H9 (cell line): ENCODE data around the gene PLEKHG7. TPM values are rescaled to one million over a fixed set of nuclear protein-coding genes. Genes with fewer than 3 reads are reported as not detected.

Source experiments
- DNase-seq: peaks from one replicate; pipeline ENCODE4 v3.0.0-alpha.2; 2017
- H2AFZ ChIP-seq: one replicate; pipeline ENCODE4 v1.6.1; 2013; ENCODE audit warnings: mild to moderate bottlenecking, low read length, control low read depth, moderate library complexity
- H2AK5ac ChIP-seq: 2 replicates; pipeline ENCODE4 v1.6.1; 2013; ENCODE audit warnings: low read length, control low read depth, mixed read lengths; ENCODE audit not compliant: insufficient read length
- H2BK120ac ChIP-seq: one replicate; pipeline ENCODE4 v1.6.1; 2013; ENCODE audit warnings: low read depth, mild to moderate bottlenecking, low read length, control low read depth, inconsistent platforms; ENCODE audit not compliant: poor library complexity, severe bottlenecking
- H2BK12ac ChIP-seq: 2 replicates; pipeline ENCODE4 v1.6.1; 2013; ENCODE audit warnings: low read length, control low read depth, mixed read lengths, low read depth; ENCODE audit not compliant: insufficient read length
- H2BK15ac ChIP-seq: 2 replicates; pipeline ENCODE4 v1.6.1; 2013; ENCODE audit warnings: low read depth, low read length, control low read depth
- H2BK20ac ChIP-seq: one replicate; pipeline ENCODE4 v1.6.1; 2013; ENCODE audit warnings: low read depth, mild to moderate bottlenecking, low read length, control low read depth, inconsistent platforms; ENCODE audit not compliant: poor library complexity, severe bottlenecking
- H2BK5ac ChIP-seq: 2 replicates; pipeline ENCODE4 v1.6.1; 2013; ENCODE audit warnings: low read length, control low read depth, mixed read lengths; ENCODE audit not compliant: insufficient read length
- H3K14ac ChIP-seq: 2 replicates; pipeline ENCODE4 v1.6.1; 2013; ENCODE audit warnings: low read length, control low read depth; ENCODE audit not compliant: insufficient read depth
- H3K18ac ChIP-seq: 2 replicates; pipeline ENCODE4 v1.6.1; 2013; ENCODE audit warnings: low read depth, mild to moderate bottlenecking, mixed read lengths, low read length, control low read depth; ENCODE audit not compliant: insufficient read length
- H3K23ac ChIP-seq: 2 replicates; pipeline ENCODE4 v1.6.1; 2013; ENCODE audit warnings: low read length, control low read depth, mixed read lengths, low read depth; ENCODE audit not compliant: insufficient read length
- H3K23me2 ChIP-seq: 2 replicates; pipeline ENCODE4 v1.6.1; 2013; ENCODE audit warnings: low read depth, mild to moderate bottlenecking, mixed read lengths, low read length, control low read depth; ENCODE audit not compliant: insufficient read length, poor library complexity, severe bottlenecking
- H3K27ac ChIP-seq: 2 replicates; pipeline ENCODE4 v1.5.1; 2013; ENCODE audit warnings: low read length, control low read depth, mixed read lengths, low read depth; ENCODE audit not compliant: insufficient read length
- H3K27me3 ChIP-seq: 2 replicates; pipeline ENCODE4 v1.6.1; 2013; ENCODE audit warnings: low read length, control low read depth, inconsistent platforms; ENCODE audit not compliant: insufficient read depth
- H3K4ac ChIP-seq: 2 replicates; pipeline ENCODE4 v1.6.1; 2013; ENCODE audit warnings: low read depth, mild to moderate bottlenecking, control low read depth, inconsistent platforms, low read length, moderate library complexity
- H3K4me1 ChIP-seq: 2 replicates; pipeline ENCODE4 v1.6.1; 2013; ENCODE audit warnings: low read length, control low read depth, inconsistent platforms; ENCODE audit not compliant: insufficient read depth
- H3K4me2 ChIP-seq: 2 replicates; pipeline ENCODE4 v1.6.1; 2013; ENCODE audit warnings: low read length, control low read depth, mixed read lengths; ENCODE audit not compliant: insufficient read length, insufficient read depth
- H3K56ac ChIP-seq: 2 replicates; pipeline ENCODE4 v1.6.1; 2013; ENCODE audit warnings: low read depth, mild to moderate bottlenecking, mixed read lengths, low read length, control low read depth; ENCODE audit not compliant: insufficient read length
- H3K79me1 ChIP-seq: 2 replicates; pipeline ENCODE4 v1.6.1; 2013; ENCODE audit warnings: low read depth, mild to moderate bottlenecking, moderate library complexity, low read length, control low read depth, inconsistent platforms; ENCODE audit not compliant: insufficient read depth, poor library complexity, severe bottlenecking
- H3K79me2 ChIP-seq: 2 replicates; pipeline ENCODE4 v1.6.1; 2013; ENCODE audit warnings: low read length, control low read depth, inconsistent platforms; ENCODE audit not compliant: insufficient read depth
- H3K9ac ChIP-seq: 2 replicates; pipeline ENCODE4 v1.6.1; 2013; ENCODE audit warnings: low read length, control low read depth, mixed read lengths; ENCODE audit not compliant: insufficient read length; ENCODE audit errors: extremely low read depth
- H3K9me3 ChIP-seq: one replicate; pipeline ENCODE4 v1.6.1; 2013; ENCODE audit warnings: low read depth, low read length, inconsistent platforms; ENCODE audit not compliant: control insufficient read depth
- H3T11ph ChIP-seq: one replicate; pipeline ENCODE4 v1.6.1; 2013; ENCODE audit warnings: mild to moderate bottlenecking, low read length, control low read depth, inconsistent platforms
- H4K20me1 ChIP-seq: one replicate; pipeline ENCODE4 v1.6.1; 2013; ENCODE audit not compliant: control insufficient read depth, insufficient read length, insufficient read depth
- H4K5ac ChIP-seq: 2 replicates; pipeline ENCODE4 v1.6.1; 2013; ENCODE audit warnings: low read depth, mild to moderate bottlenecking, mixed read lengths, low read length, control low read depth; ENCODE audit not compliant: insufficient read length
- H4K8ac ChIP-seq: replicated peaks from 2 replicates; pipeline ENCODE4 v1.6.1; 2013; ENCODE audit warnings: low read length, control low read depth, mixed read lengths, low read depth; ENCODE audit not compliant: insufficient read length
- H4K91ac ChIP-seq: 2 replicates; pipeline ENCODE4 v1.6.1; 2013; ENCODE audit warnings: low read depth, mild to moderate bottlenecking, moderate library complexity, mixed read lengths, low read length, control low read depth; ENCODE audit not compliant: insufficient read length
- H3K27ac Mint-ChIP-seq, 3 experiments: 2 replicates in 2 of 3; 3 replicates in 1 of 3; pipeline ENCODE4 v1.8.0; 2020 to 2021; ENCODE audit warnings: mixed read lengths in 3 of 3, mild to moderate bottlenecking in 1 of 3, moderate library complexity in 1 of 3
- H3K27me3 Mint-ChIP-seq: 2 replicates; pipeline ENCODE4 v1.8.0; 2021; ENCODE audit warnings: low read depth, mild to moderate bottlenecking, moderate library complexity, mixed read lengths
- H3K36me3 Mint-ChIP-seq, 3 experiments: 2 replicates in 2 of 3; 3 replicates in 1 of 3; pipeline ENCODE4 v1.8.0; 2020 to 2021; ENCODE audit warnings: low read depth in 3 of 3, mixed read lengths in 3 of 3; ENCODE audit not compliant: insufficient read depth in 1 of 3
- H3K4me1 Mint-ChIP-seq, 2 experiments: 2 replicates each; pipeline ENCODE4 v1.8.0; 2020; ENCODE audit warnings: mixed read lengths in 2 of 2
- H3K4me3 Mint-ChIP-seq, 2 experiments: 2 replicates in 1 of 2; 3 replicates in 1 of 2; pipeline ENCODE4 v1.8.0; 2020 to 2021; ENCODE audit warnings: mild to moderate bottlenecking in 2 of 2, mixed read lengths in 2 of 2, moderate library complexity in 1 of 2
- H3K9me3 Mint-ChIP-seq, 2 experiments: 2 replicates in 1 of 2; 3 replicates in 1 of 2; pipeline ENCODE4 v1.8.0; 2020; ENCODE audit warnings: mild to moderate bottlenecking in 2 of 2, mixed read lengths in 2 of 2, moderate library complexity in 1 of 2
- CTCF ChIP-seq: fragments of 200-600 bp; sonication (generic); conservative IDR thresholded peaks from 3 replicates; pipeline ENCODE4 v1.8.0; 2021; ENCODE audit warnings: antibody characterized with exemption, mild to moderate bottlenecking
- WGBS: extraction: QIAGEN DNeasy Blood & Tissue Kit; methylation state at CpG from one replicate; pipeline ENCODE4 v1.1.7; 2013; ENCODE audit warnings: missing lambda C conversion rate, low lambda C conversion rate, mixed read lengths; ENCODE audit not compliant: insufficient read length; ENCODE audit errors: extremely low coverage; 5-methylcytosine and 5-hydroxymethylcytosine counted together
- total RNA-seq: library from RNA; stranded (reverse); gene quantifications from 2 replicates; pipeline ENCODE4 v1.2.1, GENCODE V29; 2021

PLEKHG7 gene
- total RNA-seq, 1 experiment from 2014 or later: not detected

- H3K9me3 ChIP-seq: no peaks in the 10 kb centered on the region
- no peaks in the 10 kb centered on the region for H4K20me1 ChIP-seq
- no peaks in the 10 kb centered on the region for H3K79me1 ChIP-seq
- H4K8ac ChIP-seq: no peak overlapping the region
- H2BK5ac ChIP-seq: no peak overlapping the region
- H3K27me3 ChIP-seq: no peaks in the 10 kb centered on the region
- no peak for DNase-seq
- H2BK20ac ChIP-seq: no peak overlapping the region
- H3K23ac ChIP-seq: no peak overlapping the region
- H4K91ac ChIP-seq: no peak overlapping the region
- H3K4me1 Mint-ChIP-seq: no peaks in the 10 kb centered on the region
- no peak overlapping the region for H3K4me2 ChIP-seq
- no peak overlapping the region for H3K9ac ChIP-seq
- H3K56ac ChIP-seq: no peak overlapping the region
- no peak overlapping the region for H3K4me3 Mint-ChIP-seq
- H3K23me2 ChIP-seq: no peaks in the 10 kb centered on the region
- H2BK120ac ChIP-seq: no peak overlapping the region
- H3T11ph ChIP-seq: no peak overlapping the region
- no peaks in the 10 kb centered on the region for H3K9me3 Mint-ChIP-seq
- peaks cover 0 to 9% (median 3%) of the 10 kb centered on the region in 3 experiments; a peak in 3 of 7 replicates for H3K36me3 Mint-ChIP-seq
- no peaks in the 10 kb centered on the region for H3K27me3 Mint-ChIP-seq
- H3K27ac Mint-ChIP-seq: no peak overlapping the region
- H2BK12ac ChIP-seq: no peak overlapping the region
- no peak overlapping the region for H3K27ac ChIP-seq
- no peak overlapping the region for H4K5ac ChIP-seq
- WGBS: no CpG with 5 or more reads among the region's 2 CpGs
- no peak overlapping the region for H3K14ac ChIP-seq
- H2AK5ac ChIP-seq: no peak overlapping the region
- H2AFZ ChIP-seq: no peak overlapping the region
- no peaks in the 10 kb centered on the region for H3K79me2 ChIP-seq
- H3K4ac ChIP-seq: no peak overlapping the region
- no peaks in the 10 kb centered on the region for H3K4me1 ChIP-seq
- TF ChIP-seq CTCF: no peak
- no peak overlapping the region for H3K18ac ChIP-seq
- no peak overlapping the region for H2BK15ac ChIP-seq
These were observed 111.8 kb downstream of the PLEKHG7 start for GRCh38 chr12:92814584-92814983.
